Nephron (organoid): ENCODE results near the gene RDX.
"Not testable (repeated sequence)": the region's sequence is repeated elsewhere in the genome, so short reads cannot be mapped to it uniquely, and the experiment has no call there.

Source experiments
- H3K27ac Mint-ChIP-seq, 3 experiments: 2 replicates each; pipeline ENCODE4 v1.8.0; 2020; ENCODE audit warnings: mixed read lengths in 3 of 3, mild to moderate bottlenecking in 2 of 3, moderate library complexity in 1 of 3
- H3K27me3 Mint-ChIP-seq: 2 replicates; pipeline ENCODE4 v1.8.0; 2021; ENCODE audit warnings: low read depth, mild to moderate bottlenecking, moderate library complexity, mixed read lengths
- H3K36me3 Mint-ChIP-seq: 2 replicates; pipeline ENCODE4 v1.8.0; 2020; ENCODE audit warnings: low read depth, mixed read lengths
- H3K4me1 Mint-ChIP-seq: 2 replicates; pipeline ENCODE4 v1.8.0; 2020; ENCODE audit warnings: mixed read lengths
- H3K4me3 Mint-ChIP-seq, 3 experiments: 2 replicates each; pipeline ENCODE4 v1.8.0; 2020; ENCODE audit warnings: mild to moderate bottlenecking in 3 of 3, mixed read lengths in 3 of 3, moderate library complexity in 2 of 3
- H3K9me3 Mint-ChIP-seq: 2 replicates; pipeline ENCODE4 v1.8.0; 2020; ENCODE audit warnings: mixed read lengths
- TF ChIP-seq, protein P1 (sequence below), 3 experiments: fragments of 200-600 bp; sonication (generic); IDR thresholded peaks; one replicate each; pipeline ENCODE4 v1.5.0; 2021; ENCODE audit warnings: antibody characterized with exemption in 3 of 3; ENCODE audit not compliant: unreplicated experiment in 3 of 3

RDX gene

GRCh38 chr11:110297076-110297725 is 787 bp upstream of the RDX start:
- TF ChIP-seq, protein P1, sequence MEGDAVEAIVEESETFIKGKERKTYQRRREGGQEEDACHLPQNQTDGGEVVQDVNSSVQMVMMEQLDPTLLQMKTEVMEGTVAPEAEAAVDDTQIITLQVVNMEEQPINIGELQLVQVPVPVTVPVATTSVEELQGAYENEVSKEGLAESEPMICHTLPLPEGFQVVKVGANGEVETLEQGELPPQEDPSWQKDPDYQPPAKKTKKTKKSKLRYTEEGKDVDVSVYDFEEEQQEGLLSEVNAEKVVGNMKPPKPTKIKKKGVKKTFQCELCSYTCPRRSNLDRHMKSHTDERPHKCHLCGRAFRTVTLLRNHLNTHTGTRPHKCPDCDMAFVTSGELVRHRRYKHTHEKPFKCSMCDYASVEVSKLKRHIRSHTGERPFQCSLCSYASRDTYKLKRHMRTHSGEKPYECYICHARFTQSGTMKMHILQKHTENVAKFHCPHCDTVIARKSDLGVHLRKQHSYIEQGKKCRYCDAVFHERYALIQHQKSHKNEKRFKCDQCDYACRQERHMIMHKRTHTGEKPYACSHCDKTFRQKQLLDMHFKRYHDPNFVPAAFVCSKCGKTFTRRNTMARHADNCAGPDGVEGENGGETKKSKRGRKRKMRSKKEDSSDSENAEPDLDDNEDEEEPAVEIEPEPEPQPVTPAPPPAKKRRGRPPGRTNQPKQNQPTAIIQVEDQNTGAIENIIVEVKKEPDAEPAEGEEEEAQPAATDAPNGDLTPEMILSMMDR (IDR thresholded peaks at IDR 0.05; ENCODE audit: unreplicated experiment in 3 of 3): no peak
- Mint-ChIP-seq H3K4me1 (peaks cover 31% of the 10 kb centered on the region), H3K36me3 (no peaks in the 10 kb centered on the region), H3K4me3 (peak overlapping the region; percentile 82 to 89 (median 83)), H3K9me3 (no peaks in the 10 kb centered on the region), H3K27ac (peak overlapping the region; percentile 93 to 95 (median 94)), H3K27me3 (no peaks in the 10 kb centered on the region)

- peaks cover 36% of the 10 kb centered on the region for H3K4me1 Mint-ChIP-seq
Measured at GRCh38 chr11:110295531-110296225, 736 bp downstream of the RDX start.

DNA sequence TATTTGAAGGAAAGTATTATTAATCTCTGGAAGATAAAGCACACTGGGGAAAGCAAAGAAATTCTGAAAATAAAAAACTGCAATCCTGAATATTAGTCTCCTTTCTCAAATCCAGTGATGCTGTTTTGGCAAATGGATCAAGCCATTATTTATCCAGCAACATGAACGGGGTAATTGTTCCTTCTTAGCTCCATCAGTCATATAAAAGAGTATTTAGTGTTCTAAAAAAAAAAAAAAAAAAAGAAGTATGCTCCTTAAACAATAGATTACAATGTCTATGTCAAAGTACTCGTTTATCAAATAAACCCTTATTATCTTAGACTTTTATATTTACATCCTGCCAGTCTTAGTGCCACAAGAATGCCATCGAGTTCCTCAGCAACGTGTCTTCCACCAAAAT is 1.3 kb downstream of the RDX start:
- H3K27ac Mint-ChIP-seq: peak overlapping the region; percentile 88 to 93 (median 91)
- H3K36me3 Mint-ChIP-seq: peaks cover 9% of the 10 kb centered on the region
- peak overlapping the region; percentile 90 to 97 (median 94) for H3K4me3 Mint-ChIP-seq
- H3K4me1 Mint-ChIP-seq: peaks cover 36% of the 10 kb centered on the region
- no peaks in the 10 kb centered on the region for H3K27me3 Mint-ChIP-seq
- TF ChIP-seq, protein P1 (IDR thresholded peaks at IDR 0.05; ENCODE audit: unreplicated experiment in 3 of 3): no peak
- H3K9me3 Mint-ChIP-seq: no peaks in the 10 kb centered on the region

More at GRCh38 chr11:110295531-110296225, 736 bp downstream of the RDX start:
- Mint-ChIP-seq H3K4me3 (peak overlapping the region; percentile 90 to 97 (median 94)), H3K36me3 (peaks cover 5% of the 10 kb centered on the region), H3K27ac (peak overlapping the region; percentile 88 to 93 (median 91)), H3K9me3 (no peaks in the 10 kb centered on the region), H3K27me3 (no peaks in the 10 kb centered on the region)
- TF ChIP-seq, protein P1 (IDR thresholded peaks at IDR 0.05; ENCODE audit: unreplicated experiment in 3 of 3): no peak

- Mint-ChIP-seq H3K27me3 (no peaks in the 10 kb centered on the region), H3K4me3 (peak overlapping the region; percentile 90 to 97 (median 94)), H3K4me1 (peaks cover 36% of the 10 kb centered on the region), H3K36me3 (peaks cover 14% of the 10 kb centered on the region), H3K27ac (peak overlapping the region; percentile 88 to 93 (median 91)), H3K9me3 (no peaks in the 10 kb centered on the region)
- TF ChIP-seq, protein P1 (IDR thresholded peaks at IDR 0.05; ENCODE audit: unreplicated experiment in 3 of 3): no peak
Measured at GRCh38 chr11:110294509-110294908, 1.9 kb downstream of the RDX start.

- Mint-ChIP-seq H3K4me3 (peak overlapping the region; percentile 64 to 94 (median 90)), H3K36me3 (peaks cover 14% of the 10 kb centered on the region), H3K27me3 (no peaks in the 10 kb centered on the region), H3K9me3 (no peaks in the 10 kb centered on the region), H3K27ac (peak overlapping the region; percentile 11 to 45 (median 44)), H3K4me1 (peaks cover 36% of the 10 kb centered on the region)
- TF ChIP-seq, protein P1 (IDR thresholded peaks at IDR 0.05; ENCODE audit: unreplicated experiment in 3 of 3): no peak
Measured at GRCh38 chr11:110293389-110293788, 3.0 kb downstream of the RDX start.

DNA sequence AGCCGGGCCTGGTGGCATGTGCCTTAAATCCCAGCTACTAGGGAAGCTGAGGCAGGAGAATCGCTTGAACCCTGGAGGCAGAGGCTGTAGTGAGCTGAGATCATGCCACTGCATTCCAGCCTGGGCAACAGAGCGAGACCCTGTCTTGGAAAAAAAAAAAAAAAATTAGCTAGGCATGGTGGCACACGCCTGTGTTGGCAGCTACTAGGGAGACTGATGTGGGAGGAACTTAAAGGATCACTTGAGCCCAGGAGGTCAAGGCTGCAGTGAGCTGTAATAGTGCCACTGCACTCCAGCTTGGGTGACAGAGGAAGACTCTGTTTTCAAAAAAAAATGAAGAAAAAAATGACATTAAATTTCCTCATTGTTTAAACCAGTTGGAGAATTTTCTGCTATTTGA is 4.3 kb downstream of the RDX start:
- Mint-ChIP-seq H3K36me3 (peaks cover 14% of the 10 kb centered on the region), H3K4me1 (peaks cover 46% of the 10 kb centered on the region)
- H3K9me3 Mint-ChIP-seq, H3K27ac Mint-ChIP-seq, H3K4me3 Mint-ChIP-seq, H3K27me3 Mint-ChIP-seq: not testable (repeated sequence)
